Skeletal muscle cell (primary cell): Measurements from ENCODE around the gene ERBB4.
"Not testable (repeated sequence)": the region's sequence is repeated elsewhere in the genome, so short reads cannot be mapped to it uniquely, and the experiment has no call there.

Experiments used
- DNase-seq: peaks from one replicate; pipeline ENCODE4 v3.0.0-alpha.2; 2010; ENCODE audit warnings: low read depth
- H3K4me3 ChIP-seq: 2 replicates; pipeline ENCODE4 v1.5.1; 2011; ENCODE audit warnings: low read depth, mild to moderate bottlenecking, control low read depth, low read length, moderate library complexity

Gene ERBB4

DNA sequence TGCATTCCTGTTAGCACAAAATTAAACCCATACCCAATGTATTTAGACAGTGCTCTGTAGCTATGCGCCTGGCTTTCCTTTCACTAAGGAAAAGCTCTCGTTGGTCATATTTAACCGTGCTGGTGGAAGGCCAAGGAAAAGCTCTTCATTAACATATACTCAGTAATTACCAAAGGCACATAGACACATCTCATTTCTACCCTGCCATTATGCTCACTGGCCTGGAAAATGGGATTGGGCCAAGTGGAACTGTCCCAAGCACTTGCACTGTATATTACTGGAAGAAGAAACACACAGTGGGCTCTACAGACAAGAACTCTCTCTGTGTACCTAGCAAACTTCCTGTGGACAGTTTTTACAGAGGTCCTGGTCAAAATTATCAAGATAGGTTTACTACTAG lies 274.4 kb downstream of the ERBB4 start:
- DNase-seq, result no peak
- H3K4me3 ChIP-seq, result no peak overlapping the region

DNA sequence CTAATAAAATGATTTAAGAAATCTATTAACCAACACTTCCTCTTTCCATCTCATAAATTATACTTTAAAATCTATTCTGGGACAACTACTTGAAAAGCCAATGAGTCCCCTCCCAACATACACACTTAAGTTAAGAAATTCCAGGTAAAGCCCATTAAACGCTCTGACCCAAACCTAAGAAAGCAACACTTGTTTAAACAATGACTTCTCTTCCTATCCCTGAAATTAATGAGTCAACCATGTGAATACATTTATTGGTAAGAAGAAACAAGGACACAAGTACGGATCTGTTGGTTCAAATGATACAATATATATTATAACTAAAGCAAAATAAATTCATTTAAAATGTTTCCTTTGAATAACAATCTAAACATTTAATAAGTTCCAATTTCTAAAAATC lies 279.4 kb downstream of the ERBB4 start:
- DNase-seq, result no peak
- no peak overlapping the region for H3K4me3 ChIP-seq

DNA sequence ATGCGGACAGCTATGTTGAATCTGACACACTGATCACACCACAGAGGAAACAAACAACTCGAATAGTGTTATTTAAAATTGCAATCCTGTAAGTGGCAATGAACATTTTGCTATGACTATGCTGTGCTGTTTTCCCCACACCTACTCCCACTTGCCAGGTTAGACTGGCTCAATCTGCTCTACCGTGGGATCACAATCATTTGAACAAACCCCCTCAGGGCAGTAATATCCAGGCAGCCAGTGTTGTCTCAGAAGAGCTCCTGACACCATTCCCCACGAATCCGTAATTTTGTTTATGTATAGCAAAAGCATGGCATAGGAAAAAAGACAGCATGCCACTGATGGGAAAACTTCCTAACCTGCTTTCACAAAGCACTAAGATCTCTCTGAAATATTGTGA lies 284.3 kb downstream of the ERBB4 start:
- no peak for DNase-seq
- no peak overlapping the region for H3K4me3 ChIP-seq

DNA sequence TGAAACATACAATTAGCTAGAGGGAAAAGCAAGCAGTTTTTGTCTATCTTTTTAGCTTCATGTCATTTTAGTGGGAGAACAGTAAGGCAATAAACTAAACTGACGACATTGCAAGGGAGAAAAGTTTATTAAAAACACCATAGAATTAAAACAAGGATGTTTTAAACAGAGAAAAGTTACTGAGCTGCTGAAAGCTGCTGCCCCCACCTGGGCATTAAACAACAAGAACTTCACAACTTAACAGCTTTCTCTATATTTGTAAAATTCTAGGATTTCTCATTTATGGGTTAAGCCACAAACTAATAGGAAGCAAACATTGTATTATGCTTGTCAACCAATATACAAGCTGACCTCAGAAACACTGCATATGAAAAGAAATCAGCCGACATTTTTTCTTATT lies 289.2 kb downstream of the ERBB4 start:
- H3K4me3 ChIP-seq, result no peak overlapping the region
- peak; percentile 7 for DNase-seq

DNA sequence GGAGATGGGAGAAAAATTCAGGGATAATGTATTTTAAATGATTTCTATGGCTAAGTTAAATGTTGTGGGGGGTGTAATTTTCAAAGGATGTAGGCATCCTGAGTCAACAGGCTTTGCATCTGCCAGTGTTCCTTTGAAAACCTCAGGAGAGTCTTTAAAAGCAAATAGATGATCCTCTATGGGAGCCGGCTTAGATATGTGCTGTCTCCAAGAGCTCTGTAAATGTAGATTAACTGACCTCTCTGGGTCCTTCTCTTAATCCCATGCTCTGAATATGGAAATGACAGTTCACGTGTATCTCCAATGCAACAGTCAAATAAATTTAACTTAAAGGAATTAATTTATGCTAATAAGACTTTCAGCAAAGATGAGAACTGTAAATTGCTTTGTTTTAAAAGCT lies 292.7 kb downstream of the ERBB4 start:
- DNase-seq, result no peak
- H3K4me3 ChIP-seq, result no peak overlapping the region

DNA sequence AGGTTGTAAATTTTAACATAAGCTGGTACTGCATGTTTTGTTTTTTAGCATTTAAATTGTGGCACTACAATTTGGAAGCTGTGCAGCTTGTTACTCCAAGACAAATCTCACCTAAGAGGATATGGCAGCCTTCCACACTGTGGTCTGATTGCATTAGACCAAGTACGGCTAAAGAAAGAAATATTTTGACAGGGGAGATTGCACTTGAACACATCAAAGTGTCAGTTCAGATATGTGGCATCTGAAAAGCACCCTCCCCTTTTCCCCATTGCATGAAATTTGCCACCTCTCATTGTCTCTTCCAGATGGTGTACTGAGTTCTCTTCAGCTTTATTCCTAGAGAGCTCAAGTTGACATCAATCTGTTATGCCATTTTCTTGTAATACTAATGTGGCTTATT lies 295.9 kb downstream of the ERBB4 start:
- no peak for DNase-seq
- no peak overlapping the region for H3K4me3 ChIP-seq

DNA sequence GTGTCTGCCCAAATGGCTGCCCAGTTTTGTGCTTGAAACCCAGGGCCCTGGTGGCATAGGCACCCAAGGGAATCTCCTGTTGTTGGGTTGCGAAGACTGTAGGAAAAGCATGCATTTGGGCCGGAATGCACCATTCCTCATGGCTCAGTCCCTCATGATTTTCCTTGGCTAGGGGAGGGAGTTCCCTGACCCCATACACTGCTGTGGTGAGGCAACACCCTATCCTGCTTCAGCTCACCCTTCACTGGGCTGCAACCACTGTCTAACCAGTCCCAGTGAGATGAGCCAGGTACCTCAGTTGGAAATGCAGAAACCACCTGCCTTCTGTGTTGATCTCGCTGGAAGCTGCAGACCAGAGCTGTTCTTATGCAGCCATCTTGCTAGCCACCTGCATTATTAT lies 300.4 kb downstream of the ERBB4 start:
- not testable (repeated sequence) for H3K4me3 ChIP-seq, DNase-seq

DNA sequence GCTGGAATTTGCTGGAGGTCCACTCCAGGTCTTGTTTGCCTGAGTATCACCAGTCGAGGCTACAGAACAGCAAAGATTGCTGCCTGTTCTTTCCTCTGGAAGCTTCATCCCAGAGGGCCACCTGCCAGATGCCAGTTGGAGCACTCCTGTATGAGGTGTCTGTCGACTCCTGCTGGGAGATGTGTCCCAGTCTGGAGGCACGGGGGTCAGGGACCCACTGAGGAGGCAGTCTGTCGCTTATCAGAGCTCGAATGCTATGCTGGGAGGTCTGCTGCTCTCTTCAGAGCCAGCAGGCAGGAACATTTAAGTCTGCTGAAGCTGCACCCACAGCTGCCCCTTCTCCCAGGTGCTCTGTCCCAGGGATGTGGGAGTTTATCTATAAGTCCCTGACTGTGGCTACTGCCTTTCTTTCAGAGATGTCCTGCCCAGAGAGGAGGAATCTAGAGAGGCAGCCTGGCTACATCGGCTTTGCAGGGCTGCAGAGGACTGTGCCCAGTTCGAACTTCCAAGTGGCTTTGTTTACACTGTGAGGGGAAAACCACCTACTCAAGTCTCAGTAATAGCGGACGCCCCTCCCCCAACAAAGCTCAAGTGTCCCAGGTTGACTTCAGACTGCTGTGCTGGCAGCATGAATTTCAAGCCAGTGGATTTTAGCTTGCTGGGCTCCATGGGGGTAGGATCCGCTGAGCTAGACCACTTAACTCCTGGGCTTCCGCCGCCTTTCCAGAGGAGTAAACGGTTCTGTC lies 301.1 kb downstream of the ERBB4 start:
- no peak for DNase-seq
- no peak overlapping the region for H3K4me3 ChIP-seq

DNA sequence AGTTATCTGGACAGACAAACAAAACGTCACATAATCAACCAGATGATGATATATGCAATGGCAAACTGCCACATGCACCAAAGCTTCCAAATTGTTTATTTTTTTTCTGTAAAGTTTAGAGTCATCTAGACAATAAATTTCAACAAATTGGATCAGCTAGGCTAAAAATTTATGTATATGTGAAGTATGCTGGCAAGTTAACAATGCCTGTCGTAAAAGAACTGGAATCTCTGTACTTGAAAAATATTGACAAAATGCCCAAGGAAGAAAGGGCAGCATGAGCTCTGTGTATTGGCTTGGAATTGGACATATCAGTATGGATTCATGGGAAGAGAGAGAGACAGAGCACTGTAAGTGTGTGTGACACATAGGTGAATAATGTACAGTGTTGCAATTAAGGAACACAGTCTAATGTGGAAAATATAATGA lies 309.8 kb downstream of the ERBB4 start:
- no peak overlapping the region for H3K4me3 ChIP-seq
- peak; percentile 54 for DNase-seq

DNA sequence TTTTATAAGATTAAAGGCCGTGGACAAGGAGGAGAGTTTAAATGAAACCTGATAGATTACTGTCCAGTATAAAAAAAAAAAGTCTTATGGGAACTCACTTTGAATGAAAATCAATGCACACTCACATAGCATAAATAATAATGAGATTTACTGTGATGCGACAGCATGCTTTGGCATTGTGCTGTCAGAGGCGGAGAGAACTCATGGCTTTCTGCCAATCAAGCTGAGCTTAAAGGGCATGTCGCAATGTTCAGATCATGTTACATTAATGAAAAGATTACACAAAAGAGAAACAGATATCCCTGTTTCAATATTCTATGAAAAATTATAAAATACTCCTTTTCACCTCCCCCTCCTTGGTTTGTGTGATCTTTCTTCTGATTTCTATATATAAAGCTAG lies 310.8 kb downstream of the ERBB4 start:
- peak; percentile 90 for DNase-seq

DNA sequence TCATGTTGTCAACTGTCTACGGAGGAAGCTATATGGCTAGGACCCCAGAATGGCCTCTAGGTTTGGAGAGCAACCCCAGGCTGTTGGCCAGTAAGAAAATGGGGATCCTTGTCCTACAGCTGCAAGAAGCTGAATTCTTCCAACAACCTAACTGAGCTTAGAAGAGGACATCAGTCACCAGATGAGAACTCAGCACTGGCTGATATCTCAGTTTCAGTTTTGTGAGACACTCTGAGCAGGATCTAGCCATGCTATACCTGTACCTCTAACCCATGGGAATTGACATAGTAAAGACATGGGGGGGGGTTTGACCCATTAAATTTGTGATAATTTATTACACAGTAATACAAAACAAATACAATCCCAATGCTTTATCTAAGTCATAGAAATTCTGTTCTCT lies 312.5 kb downstream of the ERBB4 start:
- no peak overlapping the region for H3K4me3 ChIP-seq
- no peak for DNase-seq

More for the DNA sequence above, 310.8 kb downstream of the ERBB4 start:
- no peak overlapping the region for H3K4me3 ChIP-seq

DNA sequence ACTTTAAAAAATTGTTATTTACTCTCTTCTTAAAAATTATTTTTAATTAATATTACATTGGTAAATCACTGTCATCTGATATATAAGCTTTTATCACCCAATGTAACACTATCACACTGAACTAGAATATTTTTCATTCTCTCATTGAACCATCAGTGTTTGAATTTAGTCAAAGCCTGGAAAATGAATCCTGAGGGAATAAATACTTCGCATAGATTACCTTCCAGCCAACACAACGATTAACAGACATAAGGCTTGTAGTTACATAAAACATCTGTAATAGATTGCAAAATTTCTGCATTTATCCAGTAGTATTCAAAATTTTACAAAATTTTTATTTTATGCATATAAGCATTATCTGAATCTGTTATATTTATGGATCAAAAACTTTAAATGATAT lies 314.9 kb downstream of the ERBB4 start:
- DNase-seq, result no peak
- no peak overlapping the region for H3K4me3 ChIP-seq

DNA sequence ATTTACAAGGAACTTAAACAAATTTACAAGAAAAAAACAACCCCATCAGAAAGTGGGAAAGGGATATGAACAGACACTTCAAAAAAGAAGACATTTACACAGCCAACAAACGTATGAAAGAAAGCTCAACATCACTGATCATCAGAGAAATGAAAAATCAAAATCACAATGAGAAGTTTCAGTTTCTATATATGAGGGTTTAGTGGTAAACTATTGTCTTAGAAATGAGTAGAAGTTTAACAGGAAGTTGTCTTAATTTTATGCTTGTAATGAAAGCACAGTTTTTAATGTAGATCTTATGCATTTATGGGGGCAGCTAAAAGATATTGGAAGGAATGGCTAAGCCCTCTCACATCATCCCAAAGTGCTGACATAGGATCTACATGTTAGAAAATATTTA lies 325.4 kb downstream of the ERBB4 start:
- H3K4me3 ChIP-seq, result no peak overlapping the region
- DNase-seq, result no peak

DNA sequence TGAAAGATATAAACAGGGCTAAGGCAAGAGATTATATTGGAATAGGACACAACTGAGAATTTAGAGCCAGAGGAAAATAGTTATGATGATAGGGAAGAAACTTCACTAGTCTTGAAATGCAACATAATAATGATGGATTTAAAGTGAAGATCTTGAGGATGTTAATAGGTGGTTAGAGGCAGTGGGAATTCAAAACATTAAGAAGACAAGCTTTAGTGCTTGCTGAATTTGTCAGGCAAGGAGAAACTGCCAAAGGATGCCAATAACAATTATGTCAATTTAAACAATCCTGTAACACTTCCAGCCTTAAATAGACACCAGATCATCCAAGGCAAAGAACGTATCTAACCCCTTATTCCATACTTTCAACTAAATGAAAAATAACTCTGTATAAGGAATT lies 330.1 kb downstream of the ERBB4 start:
- no peak overlapping the region for H3K4me3 ChIP-seq
- DNase-seq, result no peak

DNA sequence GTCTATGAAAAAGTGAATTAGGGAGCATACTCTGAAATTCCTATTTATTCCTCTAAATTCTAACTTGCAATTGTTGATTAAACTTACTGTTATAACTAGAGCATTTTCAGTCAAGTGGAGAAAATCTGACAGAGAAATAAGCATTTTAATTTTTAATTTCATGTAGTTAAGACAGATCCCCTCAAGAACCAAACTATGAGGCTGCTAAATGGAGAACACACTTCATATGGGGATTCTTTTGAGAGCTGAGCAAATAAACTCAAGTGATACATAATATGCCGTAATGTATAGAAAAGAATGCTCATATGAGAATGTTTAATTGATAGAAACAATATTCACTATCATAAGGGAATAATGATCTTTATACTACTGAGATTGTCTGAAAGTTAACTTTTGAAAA lies 340.8 kb downstream of the ERBB4 start:
- DNase-seq, result no peak
- H3K4me3 ChIP-seq, result no peak overlapping the region

DNA sequence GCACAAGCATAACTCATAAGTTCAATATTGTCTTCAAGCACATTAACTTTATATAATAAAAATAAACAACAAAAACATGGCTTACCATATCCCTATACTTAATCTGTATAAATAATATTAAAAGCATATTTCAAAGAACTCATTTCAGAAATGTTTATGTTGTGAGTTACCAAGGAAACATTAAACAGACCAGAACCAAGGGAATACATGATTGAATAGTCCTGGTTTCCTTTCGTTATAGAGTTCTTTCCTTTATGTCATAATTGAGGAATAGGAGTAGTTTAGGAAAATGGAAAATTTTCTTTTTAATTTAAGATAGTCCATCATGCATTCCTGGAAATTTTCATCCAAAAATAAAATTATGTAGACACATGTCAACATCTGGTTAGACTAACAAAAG lies 343.0 kb downstream of the ERBB4 start:
- no peak for DNase-seq
- H3K4me3 ChIP-seq, result no peak overlapping the region

DNA sequence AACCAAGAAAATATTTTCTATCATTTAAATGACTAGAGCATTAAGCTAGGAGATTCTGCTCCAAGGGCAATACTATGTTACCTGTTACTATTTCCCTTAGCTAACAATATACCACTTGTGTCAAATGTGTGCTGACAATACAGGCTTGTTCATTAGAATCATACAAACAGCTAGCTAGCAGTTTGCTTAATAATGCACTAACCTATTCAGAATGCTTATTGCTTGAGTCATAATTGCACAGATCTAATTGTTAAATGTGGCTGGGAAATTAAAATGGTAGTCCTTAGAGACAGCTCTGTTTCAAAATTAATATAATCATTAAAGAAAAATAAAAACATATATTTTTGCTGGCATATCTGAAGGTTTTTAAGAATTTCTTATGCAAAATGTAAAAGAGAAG lies 344.2 kb downstream of the ERBB4 start:
- DNase-seq, result no peak
- H3K4me3 ChIP-seq, result no peak overlapping the region

DNA sequence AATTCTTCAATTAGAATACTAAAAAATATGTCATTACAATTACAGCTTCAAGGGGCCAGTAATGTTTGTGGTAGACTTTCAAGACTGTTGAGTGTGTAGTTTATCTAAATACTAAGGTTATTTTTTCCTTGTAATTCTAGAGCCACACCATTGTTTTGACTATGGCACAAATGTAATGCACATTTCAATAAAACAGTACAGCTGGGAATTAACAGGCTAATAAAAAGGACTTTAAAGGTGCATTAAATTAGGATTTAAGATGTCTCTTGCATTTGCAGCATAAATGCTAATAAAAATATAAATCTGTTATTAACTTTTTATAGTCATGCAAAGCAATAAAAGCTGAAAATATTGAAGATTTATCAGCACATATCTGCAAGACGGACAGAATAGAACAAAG lies 344.8 kb downstream of the ERBB4 start:
- DNase-seq, result no peak
- H3K4me3 ChIP-seq, result no peak overlapping the region

DNA sequence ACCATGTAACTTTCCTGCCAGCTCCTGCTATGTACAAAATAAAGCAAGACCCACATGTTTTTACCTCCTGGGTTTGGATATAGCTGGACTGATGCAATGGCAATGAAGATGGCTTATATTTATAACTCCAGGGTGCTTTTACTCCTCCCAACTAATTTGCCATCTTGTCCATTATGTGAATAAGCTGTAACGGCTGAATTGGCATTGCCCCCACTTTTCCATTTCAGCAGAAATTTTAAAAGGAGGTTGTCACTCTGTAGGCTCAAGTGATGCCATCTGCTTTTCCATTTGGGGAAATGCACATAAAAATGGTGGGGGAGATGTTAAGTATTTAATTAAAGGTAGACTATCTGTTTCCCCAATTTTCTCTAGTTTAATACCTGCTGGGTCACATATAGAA lies 345.5 kb downstream of the ERBB4 start:
- DNase-seq, result no peak
- H3K4me3 ChIP-seq, result no peak overlapping the region

DNA sequence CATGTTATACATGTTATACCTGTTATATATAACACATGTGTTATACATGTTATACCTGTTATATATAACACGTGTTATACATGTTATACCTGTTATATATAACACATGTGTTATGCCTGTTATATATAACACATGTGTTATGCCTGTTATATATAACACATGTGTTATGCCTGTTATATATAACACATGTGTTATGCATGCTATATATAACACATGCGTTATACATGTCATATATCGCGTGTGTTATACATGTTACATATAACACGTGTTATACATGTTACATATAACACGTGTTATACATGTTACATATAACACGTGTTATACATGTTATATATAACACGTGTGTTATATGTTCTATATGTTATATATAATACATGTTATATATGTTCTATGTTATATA lies 347.2 kb downstream of the ERBB4 start:
- not testable (repeated sequence) for DNase-seq, H3K4me3 ChIP-seq

DNA sequence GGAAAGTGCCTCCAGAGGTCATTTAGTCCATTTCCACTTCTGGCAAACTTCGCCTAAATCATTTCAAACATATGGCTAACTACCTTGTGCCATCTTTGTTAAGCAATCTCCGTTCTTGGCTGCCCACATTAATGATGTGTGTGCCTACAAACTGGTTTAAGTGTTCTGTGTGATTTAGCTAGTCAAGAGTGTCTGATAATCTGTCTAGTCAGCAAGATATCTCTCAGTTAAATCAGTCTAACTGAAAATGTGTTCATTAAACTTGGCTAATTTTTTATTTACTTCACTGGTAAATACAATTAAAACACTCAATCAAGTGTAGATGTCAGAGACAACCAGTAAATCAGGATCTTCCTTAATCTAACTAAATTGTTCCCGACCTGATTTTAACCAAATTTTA lies 352.4 kb downstream of the ERBB4 start:
- no peak overlapping the region for H3K4me3 ChIP-seq
- no peak for DNase-seq

DNA sequence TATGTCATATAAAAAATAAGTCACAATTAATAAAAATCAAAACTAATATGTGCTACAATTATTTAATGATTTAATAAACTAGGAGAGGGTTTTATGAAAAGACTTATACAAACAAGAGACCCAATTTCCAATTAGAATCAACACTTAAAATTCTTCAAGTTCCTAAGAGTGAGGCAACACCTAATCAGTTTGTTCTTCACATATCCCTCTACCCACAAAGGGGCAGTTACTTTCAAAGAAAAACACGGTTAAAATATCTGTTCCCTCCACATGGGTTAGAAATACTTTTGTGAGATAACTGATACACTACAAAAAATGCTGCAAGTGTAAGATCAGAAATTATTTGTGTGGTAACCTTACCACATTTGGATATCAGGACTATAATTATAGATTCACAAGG lies 357.0 kb downstream of the ERBB4 start:
- no peak for DNase-seq
- H3K4me3 ChIP-seq, result no peak overlapping the region
